G401.6 (cell line): Measurements from ENCODE around the gene PRSS12.
A peak's percentile ranks its signal among the peaks of the same experiment; 100 is the strongest.

Source experiments
- FAIRE-seq: peaks from 2 replicates; lab custom pipeline; 2012; peaks lifted over from hg19 to GRCh38; lab: Jason Lieb, UNC

Gene PRSS12

DNA sequence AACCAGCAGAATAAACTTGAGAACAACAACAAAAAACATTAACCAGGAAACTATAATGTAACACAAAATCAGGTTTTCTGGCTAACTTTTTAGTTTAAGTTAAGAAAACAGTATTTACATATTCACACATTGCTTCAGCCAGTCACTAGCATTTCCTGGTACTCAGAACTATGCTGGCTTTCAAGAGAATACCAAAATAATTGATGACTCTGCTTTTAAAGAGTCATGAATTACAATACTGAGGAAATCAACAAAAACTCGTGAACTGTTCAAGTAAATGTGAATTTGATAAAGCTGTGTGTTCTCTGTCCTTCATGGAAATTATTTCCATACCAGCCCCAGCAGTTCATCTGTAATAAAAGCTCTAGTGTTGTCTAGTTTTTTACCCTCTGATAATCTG, 27.4 kb downstream of the PRSS12 start:
- no peak for FAIRE-seq

- no peak for FAIRE-seq
Observed at GRCh38 chr4:118322831-118323502, 29.8 kb downstream of the PRSS12 start.

- no peak for FAIRE-seq
Observed at GRCh38 chr4:118318931-118319330, 33.9 kb downstream of the PRSS12 start.

DNA sequence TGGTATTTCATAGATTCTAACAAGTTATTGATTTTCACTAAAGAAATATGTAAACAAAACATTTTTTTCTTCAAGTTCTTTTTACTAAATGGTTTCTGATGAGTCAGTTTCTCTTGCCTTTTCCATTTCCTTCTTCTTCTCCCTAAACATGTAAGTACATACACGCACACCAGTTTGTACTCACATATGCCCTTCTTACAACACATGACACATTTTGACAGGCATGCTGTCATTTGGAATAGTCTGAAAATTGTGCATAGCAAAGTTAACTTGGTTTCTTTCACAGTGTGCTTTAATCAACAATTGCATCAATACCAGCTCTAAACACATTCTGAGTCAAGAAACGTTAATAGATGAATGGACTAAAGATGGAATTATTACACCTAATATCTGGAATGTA, 35.1 kb downstream of the PRSS12 start:
- FAIRE-seq = no peak

- peak; percentile 51 for FAIRE-seq
Observed at GRCh38 chr4:118314221-118314620, 38.6 kb downstream of the PRSS12 start.

GRCh38 chr4:118313098-118313497, 39.7 kb downstream of the PRSS12 start:
- FAIRE-seq = no peak

- no peak for FAIRE-seq
Observed at GRCh38 chr4:118308306-118309030, 44.3 kb downstream of the PRSS12 start.

- no peak for FAIRE-seq
Observed at GRCh38 chr4:118307643-118308042, 45.2 kb downstream of the PRSS12 start.

DNA sequence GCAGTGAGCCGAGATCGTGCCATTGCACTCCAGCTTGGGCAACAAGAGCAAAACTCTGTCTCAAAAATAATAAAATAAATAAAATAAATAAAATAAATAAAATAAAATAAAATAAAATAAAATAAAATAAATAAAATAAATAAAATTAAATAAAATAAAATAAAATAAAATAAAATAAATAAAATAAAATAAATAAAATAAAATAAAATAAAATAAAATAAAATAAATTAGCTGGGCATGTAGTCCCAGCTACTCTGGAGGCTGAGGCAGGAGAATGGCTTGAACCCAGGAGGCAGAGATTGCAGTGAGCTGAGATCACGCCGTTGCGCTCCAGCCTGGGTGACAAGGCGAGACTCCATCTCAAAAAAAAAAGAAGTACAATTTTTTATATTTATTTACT, 53.2 kb downstream of the PRSS12 start:
- peak; percentile 25 for FAIRE-seq

GRCh38 chr4:118296729-118297128, 56.1 kb downstream of the PRSS12 start:
- FAIRE-seq = no peak

DNA sequence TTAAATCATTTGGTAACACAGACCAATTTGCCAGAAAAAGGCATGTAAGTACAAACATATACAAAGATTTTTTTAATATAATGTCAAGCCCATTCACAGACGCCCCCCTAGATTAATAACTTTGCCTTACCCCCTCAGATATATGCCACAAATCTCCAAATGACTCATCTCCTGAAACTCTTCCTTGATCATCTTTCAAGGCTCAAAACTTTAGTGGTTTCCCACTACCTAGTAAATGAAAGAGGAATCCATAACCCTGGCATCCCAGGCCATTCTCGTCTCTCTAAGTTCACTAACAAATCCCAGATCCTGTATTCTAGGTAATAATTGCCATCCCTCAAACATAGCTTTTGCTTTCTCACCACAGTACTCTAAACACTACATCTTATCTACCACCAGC, 61.9 kb downstream of the PRSS12 start:
- no peak for FAIRE-seq

DNA sequence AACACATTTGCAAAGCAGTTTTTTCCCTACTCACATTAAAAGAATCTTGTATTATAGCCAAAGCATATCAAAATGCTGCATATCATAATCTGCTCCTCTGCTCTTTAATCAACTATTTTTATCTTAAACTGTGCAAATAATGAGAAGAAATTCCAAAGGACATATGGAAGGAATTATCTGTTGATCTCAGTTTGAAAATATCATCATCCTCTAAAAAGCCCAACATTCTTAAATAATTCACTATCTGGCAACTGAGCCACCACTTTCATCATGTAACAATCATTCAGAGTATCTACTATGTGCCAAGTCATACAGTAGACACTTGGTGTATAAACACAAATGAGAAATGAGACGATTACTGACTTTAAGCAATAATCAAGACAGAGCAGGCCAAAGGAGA, 63.0 kb downstream of the PRSS12 start:
- no peak for FAIRE-seq

DNA sequence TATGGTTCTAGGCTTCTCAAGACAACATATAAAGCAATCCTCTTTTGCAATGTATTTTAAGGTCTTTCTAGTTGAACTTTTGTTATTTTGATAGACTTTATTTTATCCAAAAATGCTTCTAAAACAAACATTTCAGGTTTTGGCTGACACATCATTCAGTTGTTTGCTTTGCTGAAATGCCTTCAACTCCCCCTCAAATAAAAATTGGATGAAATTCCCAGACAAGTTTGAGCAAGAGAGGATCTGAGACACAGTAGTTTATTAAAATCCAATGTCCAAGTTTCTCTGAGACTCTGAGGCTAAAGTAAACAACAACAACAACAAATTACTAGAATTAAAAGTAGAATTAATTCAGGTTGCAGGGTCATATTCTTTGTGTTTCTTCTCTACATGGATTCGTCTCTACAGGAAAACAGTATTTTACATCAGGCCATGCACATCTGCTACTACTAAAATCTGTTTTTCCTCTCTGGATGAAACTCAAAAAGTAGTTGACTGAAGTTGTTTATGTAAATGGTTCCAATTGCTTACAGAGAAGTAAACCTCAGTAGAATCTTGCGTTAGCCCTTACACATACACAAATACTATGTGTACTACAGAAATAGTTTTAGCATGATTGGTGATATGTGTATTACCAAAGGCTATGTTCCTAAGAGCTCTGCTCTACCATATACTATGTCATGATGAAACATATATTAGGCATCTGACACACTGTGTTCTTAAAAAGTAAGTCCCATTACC, 64.9 kb downstream of the PRSS12 start:
- FAIRE-seq = no peak

- FAIRE-seq = no peak
Observed at GRCh38 chr4:118286685-118287084, 66.1 kb downstream of the PRSS12 start.

- no peak for FAIRE-seq
Observed at GRCh38 chr4:118285931-118286330, 66.9 kb downstream of the PRSS12 start.

DNA sequence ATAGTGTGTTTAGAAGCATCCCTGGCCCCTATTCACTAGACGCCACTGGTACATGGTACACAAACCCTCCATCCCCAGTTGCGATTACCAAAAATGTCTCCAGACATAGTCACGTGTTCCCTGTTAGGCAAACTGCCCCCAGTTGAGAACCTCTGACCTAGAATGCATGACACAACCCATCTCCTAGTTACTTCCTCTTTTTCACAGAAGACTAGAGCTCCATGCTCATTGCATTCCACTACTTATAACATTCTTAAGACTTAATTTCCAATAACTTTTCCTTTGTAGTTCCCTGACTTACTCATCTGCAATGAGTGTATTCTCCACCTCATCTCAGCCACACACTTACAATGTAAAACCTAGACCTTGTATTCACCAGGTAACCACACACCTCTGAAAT, 68.6 kb downstream of the PRSS12 start:
- FAIRE-seq = no peak

DNA sequence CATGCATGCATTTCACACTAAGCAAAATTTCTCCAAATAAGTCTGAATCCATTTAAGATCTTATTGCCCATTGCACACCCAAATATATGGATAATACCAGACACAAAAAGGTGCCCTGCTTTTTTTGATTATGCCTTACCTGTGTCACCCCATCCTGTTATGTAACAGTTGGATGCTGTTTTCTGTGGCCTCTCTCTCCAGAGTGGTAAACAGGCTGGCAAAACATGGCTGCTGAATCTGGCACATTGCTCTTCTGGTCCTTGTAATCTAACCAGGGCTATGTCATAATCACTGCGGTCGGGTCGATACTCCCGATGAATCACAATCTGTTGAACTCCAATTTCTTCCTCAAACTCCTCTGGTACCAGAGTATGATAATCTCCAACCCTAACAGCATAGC, 70.1 kb downstream of the PRSS12 start:
- FAIRE-seq = no peak

GRCh38 chr4:118281611-118282442, 71.0 kb downstream of the PRSS12 start:
- peak; percentile 86 for FAIRE-seq

DNA sequence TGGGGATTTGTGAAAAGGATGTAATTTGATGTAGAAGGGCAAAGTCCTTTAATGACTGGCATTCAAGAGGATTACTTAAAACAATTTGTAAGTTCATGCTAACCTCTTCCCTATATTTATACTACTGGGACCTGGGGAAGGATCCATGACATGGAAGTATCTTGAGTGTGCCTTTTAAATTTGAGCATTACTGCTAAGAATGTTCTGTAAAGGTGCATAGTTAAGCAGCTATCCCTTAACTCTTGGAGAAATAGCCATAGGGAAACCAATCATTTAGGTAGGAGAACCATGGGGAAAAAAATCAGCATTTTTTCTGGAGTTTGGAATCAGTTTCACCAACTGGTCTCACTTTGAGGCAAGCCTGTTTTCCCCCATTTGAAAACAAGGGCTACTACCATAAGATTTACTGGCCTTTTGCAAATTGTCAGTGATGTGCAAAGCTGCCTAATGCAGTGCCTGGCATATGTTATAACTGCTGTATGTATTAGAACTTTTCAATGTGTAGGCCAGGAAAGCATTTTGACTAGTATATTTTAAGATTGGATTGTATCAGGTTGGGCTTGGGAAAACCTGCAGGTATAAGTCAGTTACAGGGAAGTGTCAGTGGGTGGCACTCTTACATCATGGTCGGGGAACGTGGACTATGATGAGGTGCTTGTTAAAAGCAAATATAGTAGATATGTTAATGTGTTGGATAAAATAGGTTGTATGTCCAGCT, 72.1 kb downstream of the PRSS12 start:
- peak; percentile 91 for FAIRE-seq

- FAIRE-seq = no peak
Observed at GRCh38 chr4:118279920-118280432, 72.8 kb downstream of the PRSS12 start.

DNA sequence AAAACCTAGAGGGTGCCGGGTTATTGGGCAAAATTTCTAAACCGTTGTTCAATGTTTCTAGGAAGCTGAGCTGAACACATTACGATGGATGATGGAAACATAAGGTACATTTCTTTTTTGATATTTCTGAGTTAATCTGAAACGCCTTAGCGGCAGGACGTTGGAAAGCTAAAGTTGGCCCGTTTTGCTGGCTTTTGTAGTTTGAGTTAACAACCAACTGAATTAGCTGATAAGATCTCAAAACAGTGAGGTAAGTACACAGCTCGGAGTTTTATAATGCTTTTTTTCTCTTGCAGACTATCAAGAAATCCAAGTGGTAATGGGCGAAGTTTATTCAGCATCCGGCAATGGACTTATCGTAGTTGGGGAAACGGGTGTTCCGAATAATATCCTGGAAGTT, 73.5 kb downstream of the PRSS12 start:
- no peak for FAIRE-seq
